ENCODE results near the gene XYLT1.

XYLT1 gene

GRCh38 chr16:17117906-17118577 lies 352.7 kb downstream of the XYLT1 start:
- no peak for FAIRE-seq

GRCh38 chr16:17116595-17117322 lies 354.0 kb downstream of the XYLT1 start:
- no peak for FAIRE-seq

GRCh38 chr16:17109413-17109812 lies 361.3 kb downstream of the XYLT1 start:
- no peak for FAIRE-seq

GRCh38 chr16:17108596-17108995 lies 362.2 kb downstream of the XYLT1 start:
- FAIRE-seq, result no peak

- FAIRE-seq, result no peak
Observed at GRCh38 chr16:17107450-17107849, 363.3 kb downstream of the XYLT1 start.

GRCh38 chr16:17106243-17106791 lies 364.4 kb downstream of the XYLT1 start:
- no peak for FAIRE-seq

- FAIRE-seq, result no peak
Observed at GRCh38 chr16:17105239-17105797, 365.4 kb downstream of the XYLT1 start.

GRCh38 chr16:17104654-17105053 lies 366.1 kb downstream of the XYLT1 start:
- no peak for FAIRE-seq

- FAIRE-seq, result no peak
Observed at GRCh38 chr16:17103216-17103615, 367.5 kb downstream of the XYLT1 start.

GRCh38 chr16:17101646-17102045 lies 369.1 kb downstream of the XYLT1 start:
- FAIRE-seq, result no peak

- FAIRE-seq, result no peak
Observed at GRCh38 chr16:17098685-17099084, 372.1 kb downstream of the XYLT1 start.

GRCh38 chr16:17084130-17084529 lies 386.6 kb downstream of the XYLT1 start:
- no peak for FAIRE-seq

- no peak for FAIRE-seq
Observed at GRCh38 chr16:17083628-17084027, 387.1 kb downstream of the XYLT1 start.

GRCh38 chr16:17082095-17082882 lies 388.5 kb downstream of the XYLT1 start:
- no peak for FAIRE-seq

- no peak for FAIRE-seq
Observed at GRCh38 chr16:17080105-17080504, 390.7 kb downstream of the XYLT1 start.

- no peak for FAIRE-seq
Observed at GRCh38 chr16:17078931-17079631, 391.7 kb downstream of the XYLT1 start.

GRCh38 chr16:17076818-17077498 lies 393.8 kb downstream of the XYLT1 start:
- no peak for FAIRE-seq

- FAIRE-seq, result no peak
Observed at GRCh38 chr16:17076092-17076754, 394.5 kb downstream of the XYLT1 start.

GRCh38 chr16:17072104-17072503 lies 398.7 kb downstream of the XYLT1 start:
- FAIRE-seq, result no peak

GRCh38 chr16:17070882-17071592 lies 399.7 kb downstream of the XYLT1 start:
- FAIRE-seq, result no peak

- FAIRE-seq, result no peak
Observed at GRCh38 chr16:17069681-17070080, 401.1 kb downstream of the XYLT1 start.
